BLaER1 (cell line): ENCODE results near the gene WSCD2.
A peak's percentile ranks its signal among the peaks of the same experiment; 100 is the strongest.

Source experiments
- H3K27ac ChIP-seq: shearing (Covaris generic); formaldehyde crosslinking; 2 replicates; pipeline ENCODE4 v1.8.1; 2022
- H3K27me3 ChIP-seq: shearing (Covaris generic); formaldehyde crosslinking; 2 replicates; pipeline ENCODE4 v1.8.1; 2022
- H3K36me3 ChIP-seq: shearing (Covaris generic); formaldehyde crosslinking; 2 replicates; pipeline ENCODE4 v1.8.1; 2022
- H3K4me1 ChIP-seq: shearing (Covaris generic); formaldehyde crosslinking; 2 replicates; pipeline ENCODE4 v1.8.1; 2022
- H3K4me2 ChIP-seq: shearing (Covaris generic); formaldehyde crosslinking; 2 replicates; pipeline ENCODE4 v1.8.1; 2022
- H3K4me3 ChIP-seq: shearing (Covaris generic); formaldehyde crosslinking; 2 replicates; pipeline ENCODE4 v1.8.1; 2022
- H3K9ac ChIP-seq: shearing (Covaris generic); formaldehyde crosslinking; 2 replicates; pipeline ENCODE4 v1.8.1; 2022
- H3K9me3 ChIP-seq: shearing (Covaris generic); formaldehyde crosslinking; 2 replicates; pipeline ENCODE4 v1.8.1; 2022
- H4K20me1 ChIP-seq: shearing (Covaris generic); formaldehyde crosslinking; 2 replicates; pipeline ENCODE4 v1.8.1; 2022
- Cebpa-rat ChIP-seq: shearing (Covaris generic); IDR thresholded peaks from 2 replicates; pipeline ENCODE4 v1.8.1; 2022

WSCD2 gene

DNA sequence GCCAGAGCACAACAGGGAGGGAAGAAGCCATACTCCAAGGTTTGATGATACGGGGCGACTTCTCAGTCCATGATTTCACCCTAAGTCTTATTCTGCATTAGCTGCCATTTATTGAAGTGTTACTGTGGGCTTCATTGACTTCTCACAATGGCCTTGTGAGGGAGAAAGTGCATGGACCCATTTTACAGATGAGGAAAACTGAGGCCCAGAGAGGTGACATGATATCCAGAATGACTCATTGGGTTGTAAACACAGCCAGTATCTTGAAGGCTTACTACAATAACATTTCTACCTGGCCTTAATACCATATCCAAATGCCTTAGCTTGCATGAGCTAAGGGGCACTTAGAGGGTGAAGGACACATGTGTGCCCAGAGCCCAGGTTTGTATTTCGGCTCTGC is 109.4 kb downstream of the WSCD2 start:
- Histone ChIP-seq H3K36me3 (no peaks in the 10 kb centered on the region), H3K9ac (no peak overlapping the region), H3K4me1 (peaks cover 17% of the 10 kb centered on the region), H3K27ac (no peak overlapping the region), H3K9me3 (no peaks in the 10 kb centered on the region), H3K4me2 (no peak overlapping the region), H3K27me3 (no peaks in the 10 kb centered on the region), H3K4me3 (no peak overlapping the region), H4K20me1 (no peaks in the 10 kb centered on the region)
- no peak for TF ChIP-seq Cebpa-rat

GRCh38 chr12:108239378-108239777 is 110.3 kb downstream of the WSCD2 start:
- Histone ChIP-seq H3K36me3 (no peaks in the 10 kb centered on the region), H3K4me2 (no peak overlapping the region), H3K9ac (no peak overlapping the region), H3K4me3 (no peak overlapping the region), H3K4me1 (peaks cover 19% of the 10 kb centered on the region), H3K9me3 (no peaks in the 10 kb centered on the region), H3K27me3 (no peaks in the 10 kb centered on the region), H4K20me1 (no peaks in the 10 kb centered on the region), H3K27ac (no peak overlapping the region)
- no peak for TF ChIP-seq Cebpa-rat

DNA sequence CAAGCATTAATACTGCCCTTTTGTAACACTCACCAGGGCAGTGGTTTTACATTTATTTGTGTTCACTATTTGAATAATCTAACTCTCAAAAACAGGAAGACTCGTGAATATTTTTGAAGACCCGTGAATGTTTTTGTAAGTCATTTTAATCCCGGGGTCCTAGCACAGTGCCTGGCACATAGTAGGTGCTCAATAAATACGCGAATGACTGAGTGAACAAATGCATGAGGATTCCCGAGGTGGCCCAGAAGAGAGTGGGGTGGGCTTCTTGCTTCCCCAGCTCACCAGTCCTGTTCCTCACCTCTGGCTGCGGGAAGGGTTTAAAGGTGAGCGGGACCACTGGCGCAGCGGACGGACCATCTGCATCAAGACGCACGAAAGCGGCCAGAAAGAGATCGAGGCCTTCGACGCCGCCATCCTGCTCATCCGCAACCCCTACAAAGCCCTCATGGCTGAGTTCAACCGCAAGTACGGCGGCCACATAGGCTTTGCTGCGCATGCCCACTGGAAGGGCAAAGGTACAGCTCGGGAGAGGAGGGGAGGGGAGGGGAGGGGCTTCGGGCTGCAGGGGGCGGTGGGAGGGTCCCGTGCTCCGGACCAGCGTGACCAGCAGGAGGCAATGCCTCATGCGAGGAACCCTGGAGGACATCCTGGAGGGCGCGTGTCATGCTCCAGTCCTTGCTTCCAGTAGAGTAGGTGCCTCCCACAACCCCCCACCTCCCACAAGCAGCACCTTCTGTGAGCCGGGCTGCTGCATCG is 111.1 kb downstream of the WSCD2 start:
- no peaks in the 10 kb centered on the region for H4K20me1 ChIP-seq
- H3K36me3 ChIP-seq = no peaks in the 10 kb centered on the region
- H3K9me3 ChIP-seq = no peaks in the 10 kb centered on the region
- H3K9ac ChIP-seq = no peak overlapping the region
- H3K4me2 ChIP-seq = no peak overlapping the region
- peaks cover 19% of the 10 kb centered on the region for H3K4me1 ChIP-seq
- no peaks in the 10 kb centered on the region for H3K27me3 ChIP-seq
- no peak for TF ChIP-seq Cebpa-rat
- H3K27ac ChIP-seq = no peak overlapping the region
- H3K4me3 ChIP-seq = no peak overlapping the region

DNA sequence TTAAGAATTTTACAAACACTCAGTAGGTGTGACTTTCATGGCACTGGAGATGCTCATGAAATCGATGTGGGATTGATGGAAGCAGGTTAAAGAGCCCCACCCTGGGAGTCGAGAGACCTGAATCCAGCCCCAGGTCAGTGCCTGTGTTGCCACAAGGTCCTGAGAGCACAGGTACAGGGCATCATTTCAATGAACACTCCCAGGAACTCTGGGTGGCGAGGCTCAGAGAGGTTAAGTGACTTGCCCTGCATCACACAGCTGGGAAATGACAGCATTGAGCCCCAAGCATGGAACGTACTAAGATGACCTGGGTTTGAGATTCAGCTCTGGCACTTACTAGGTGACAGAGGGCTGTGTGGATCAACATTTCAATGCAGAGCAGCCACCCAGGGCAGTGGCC is 111.8 kb downstream of the WSCD2 start:
- TF ChIP-seq Cebpa-rat = no peak
- Histone ChIP-seq H3K4me3 (no peak overlapping the region), H4K20me1 (no peaks in the 10 kb centered on the region), H3K4me1 (peaks cover 19% of the 10 kb centered on the region), H3K27me3 (no peaks in the 10 kb centered on the region), H3K36me3 (no peaks in the 10 kb centered on the region), H3K27ac (no peak overlapping the region), H3K9ac (no peak overlapping the region), H3K4me2 (no peak overlapping the region), H3K9me3 (no peaks in the 10 kb centered on the region)

DNA sequence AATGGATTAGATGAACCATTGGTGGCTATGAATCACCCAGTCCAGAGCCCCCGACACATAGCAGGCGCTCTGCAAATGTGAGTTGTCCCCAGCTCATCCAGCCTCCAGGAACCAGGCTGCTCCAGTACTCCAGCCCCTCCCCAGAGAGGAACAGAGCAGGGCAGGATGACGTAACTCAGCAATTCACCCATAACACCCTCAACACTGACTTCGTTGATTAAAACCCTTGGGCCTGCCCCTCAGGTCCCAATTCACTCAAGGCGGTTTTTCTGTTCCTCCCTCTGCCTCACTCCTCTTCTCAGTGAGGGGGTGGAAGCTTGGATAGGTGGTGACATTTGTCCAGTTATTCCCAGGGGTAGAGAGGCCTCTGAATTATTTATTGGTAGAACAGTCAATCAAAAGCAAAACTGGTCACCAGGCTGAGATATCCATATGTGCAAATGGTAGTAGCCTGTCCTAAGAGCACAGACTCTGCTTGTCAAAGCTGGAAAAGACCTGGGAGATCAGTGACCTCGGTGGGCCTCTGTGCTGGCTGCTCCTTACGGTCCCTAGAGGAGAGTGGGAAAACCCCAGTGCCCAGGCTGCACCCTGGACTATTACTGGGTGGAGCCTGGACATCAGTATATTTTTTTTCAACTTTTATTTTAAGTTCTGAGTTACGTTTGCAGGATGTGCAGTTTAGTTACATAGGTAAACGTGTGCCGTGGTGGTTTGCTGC is 113.1 kb downstream of the WSCD2 start:
- no peaks in the 10 kb centered on the region for H3K36me3 ChIP-seq
- no peaks in the 10 kb centered on the region for H3K9me3 ChIP-seq
- peak overlapping the region; percentile 51 for H3K4me2 ChIP-seq
- no peak overlapping the region for H3K27ac ChIP-seq
- no peaks in the 10 kb centered on the region for H4K20me1 ChIP-seq
- H3K9ac ChIP-seq = no peak overlapping the region
- H3K27me3 ChIP-seq = no peaks in the 10 kb centered on the region
- peaks cover 19% of the 10 kb centered on the region for H3K4me1 ChIP-seq
- TF ChIP-seq Cebpa-rat = no peak
- H3K4me3 ChIP-seq = no peak overlapping the region

DNA sequence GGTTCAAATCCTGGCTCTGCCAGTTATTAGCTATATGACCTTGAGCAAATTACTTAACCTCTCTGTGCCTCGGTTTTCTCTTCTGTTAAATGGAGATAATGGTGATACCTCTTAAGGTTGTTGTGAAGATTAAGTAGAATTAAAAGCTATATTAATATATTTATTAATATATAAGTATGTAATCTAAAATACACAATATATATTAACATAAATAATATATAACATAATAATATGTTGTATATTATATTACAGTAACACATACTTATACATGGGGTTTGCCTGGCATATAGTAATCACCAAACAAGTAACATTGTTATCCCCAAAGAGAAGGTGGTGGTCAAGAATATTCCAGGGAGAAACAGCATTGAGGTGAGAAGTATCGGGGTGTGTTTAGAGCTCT is 118.0 kb downstream of the WSCD2 start:
- H3K9ac ChIP-seq = no peak overlapping the region
- H3K27me3 ChIP-seq = no peaks in the 10 kb centered on the region
- no peaks in the 10 kb centered on the region for H3K9me3 ChIP-seq
- H3K27ac ChIP-seq = no peak overlapping the region
- no peaks in the 10 kb centered on the region for H4K20me1 ChIP-seq
- no peak for TF ChIP-seq Cebpa-rat
- no peak overlapping the region for H3K4me2 ChIP-seq
- H3K36me3 ChIP-seq = no peaks in the 10 kb centered on the region
- peaks cover 15% of the 10 kb centered on the region for H3K4me1 ChIP-seq
- H3K4me3 ChIP-seq = no peak overlapping the region

DNA sequence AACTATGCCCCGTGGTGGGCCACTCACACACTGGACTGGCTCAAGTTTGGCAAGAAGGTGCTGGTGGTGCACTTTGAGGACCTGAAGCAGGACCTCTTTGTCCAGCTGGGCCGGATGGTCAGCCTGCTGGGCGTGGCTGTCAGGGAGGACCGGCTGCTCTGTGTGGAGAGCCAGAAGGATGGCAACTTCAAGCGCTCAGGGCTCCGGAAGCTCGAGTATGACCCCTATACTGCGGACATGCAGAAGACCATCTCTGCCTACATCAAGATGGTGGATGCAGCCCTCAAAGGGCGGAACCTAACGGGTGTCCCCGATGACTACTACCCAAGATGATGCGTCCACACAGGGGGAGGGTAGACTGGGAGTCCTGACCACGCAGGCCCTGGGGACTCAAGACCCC is 118.9 kb downstream of the WSCD2 start:
- Histone ChIP-seq H3K4me2 (no peak overlapping the region), H3K36me3 (no peaks in the 10 kb centered on the region), H3K27ac (no peak overlapping the region), H3K27me3 (no peaks in the 10 kb centered on the region), H3K9ac (no peak overlapping the region), H3K4me3 (no peak overlapping the region), H3K9me3 (no peaks in the 10 kb centered on the region), H3K4me1 (peaks cover 13% of the 10 kb centered on the region), H4K20me1 (no peaks in the 10 kb centered on the region)
- TF ChIP-seq Cebpa-rat = no peak

DNA sequence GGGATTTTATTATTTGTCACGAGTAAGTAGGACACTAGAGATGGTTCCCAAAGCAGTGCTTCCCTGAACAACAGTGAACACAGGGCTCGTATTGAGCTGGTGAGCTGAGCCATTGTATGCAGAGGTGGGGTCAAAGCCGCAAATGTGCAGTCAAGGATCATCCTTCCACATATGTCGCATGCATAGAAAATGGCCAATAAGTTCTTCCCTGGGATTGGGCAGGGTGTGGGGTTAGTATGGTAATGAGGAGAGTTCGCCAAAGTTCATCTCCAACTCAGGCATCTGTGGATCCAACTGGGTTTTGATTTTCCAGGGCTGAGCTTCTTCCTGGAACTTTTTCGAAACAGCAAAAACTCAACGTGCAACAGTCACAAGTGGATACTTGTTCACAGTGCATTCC is 123.4 kb downstream of the WSCD2 start:
- no peaks in the 10 kb centered on the region for H3K9me3 ChIP-seq
- H4K20me1 ChIP-seq = no peaks in the 10 kb centered on the region
- no peak overlapping the region for H3K9ac ChIP-seq
- H3K27me3 ChIP-seq = no peaks in the 10 kb centered on the region
- no peak overlapping the region for H3K27ac ChIP-seq
- no peak overlapping the region for H3K4me3 ChIP-seq
- H3K4me1 ChIP-seq = peaks cover 29% of the 10 kb centered on the region
- no peak for TF ChIP-seq Cebpa-rat
- peak overlapping the region; percentile 74 for H3K4me2 ChIP-seq
- H3K36me3 ChIP-seq = no peaks in the 10 kb centered on the region

- no peak for TF ChIP-seq Cebpa-rat
- Histone ChIP-seq H4K20me1 (no peaks in the 10 kb centered on the region), H3K4me2 (peak overlapping the region; percentile 74), H3K9me3 (no peaks in the 10 kb centered on the region), H3K36me3 (no peaks in the 10 kb centered on the region), H3K4me3 (no peak overlapping the region), H3K27ac (no peak overlapping the region), H3K9ac (no peak overlapping the region), H3K27me3 (no peaks in the 10 kb centered on the region), H3K4me1 (peaks cover 29% of the 10 kb centered on the region)
Measured at GRCh38 chr12:108253540-108253939, 124.5 kb downstream of the WSCD2 start.

- H3K4me2 ChIP-seq = peak overlapping the region; percentile 32
- TF ChIP-seq Cebpa-rat = no peak
- no peaks in the 10 kb centered on the region for H3K9me3 ChIP-seq
- no peaks in the 10 kb centered on the region for H3K36me3 ChIP-seq
- H3K9ac ChIP-seq = no peak overlapping the region
- peaks cover 29% of the 10 kb centered on the region for H3K4me1 ChIP-seq
- H3K4me3 ChIP-seq = no peak overlapping the region
- no peaks in the 10 kb centered on the region for H3K27me3 ChIP-seq
- H3K27ac ChIP-seq = no peak overlapping the region
- no peaks in the 10 kb centered on the region for H4K20me1 ChIP-seq
Measured at GRCh38 chr12:108254030-108254429, 124.9 kb downstream of the WSCD2 start.
